CD4-positive, alpha-beta memory T cell (primary cell): ENCODE data around the gene RIMBP2. TPM values are rescaled to one million over a fixed set of nuclear protein-coding genes. Genes with fewer than 3 reads are reported as not detected.

Experiments used
- CTCF ChIA-PET: fragments of 350-600 bp; sonication (Branson Sonifier 250); formaldehyde crosslinking; loops from one replicate; lab custom pipeline; 2021; ENCODE audit warnings: inconsistent platforms; ENCODE audit not compliant: partially characterized antibody; lab: Charles Lee
- POLR2A ChIA-PET: fragments of 350-600 bp; sonication (Branson Sonifier 250); formaldehyde crosslinking; loops from one replicate; lab custom pipeline; 2021; ENCODE audit not compliant: partially characterized antibody; lab: Charles Lee
- DNase-seq, 5 donors: peaks; one replicate each; pipeline versions ENCODE4 v3.0.0 to v3.0.0-alpha.2; 2020 to 2022; ENCODE audit warnings: mixed read lengths in 1 of 5
- H3K27ac ChIP-seq: one replicate; pipeline ENCODE4 v1.7.0; 2013; ENCODE audit warnings: low read depth, low read length
- H3K27me3 ChIP-seq: 2 replicates; pipeline ENCODE4 v1.7.0; 2013; ENCODE audit warnings: mild to moderate bottlenecking, low read length, moderate library complexity; ENCODE audit not compliant: insufficient read depth
- H3K36me3 ChIP-seq: 2 replicates; pipeline ENCODE4 v1.7.0; 2013; ENCODE audit warnings: mild to moderate bottlenecking, low read length, moderate library complexity; ENCODE audit not compliant: insufficient read depth
- H3K4me1 ChIP-seq: 2 replicates; pipeline ENCODE4 v1.7.0; 2013; ENCODE audit warnings: mild to moderate bottlenecking, low read length, moderate library complexity; ENCODE audit not compliant: insufficient read depth
- H3K4me3 ChIP-seq, 2 donors: one replicate each; pipeline ENCODE4 v1.7.0; 2013; ENCODE audit warnings: low read length in 2 of 2, mild to moderate bottlenecking in 1 of 2
- H3K9me3 ChIP-seq, 2 donors: one replicate each; pipeline ENCODE4 v1.7.0; 2013; ENCODE audit warnings: low read length in 2 of 2, control low read depth in 1 of 2; ENCODE audit not compliant: control insufficient read depth in 1 of 2
- H3K27ac Mint-ChIP-seq, 7 donors: one replicate each; pipeline ENCODE4 v1.8.0; 2020 to 2021; ENCODE audit warnings: mixed read lengths in 7 of 7, mild to moderate bottlenecking in 6 of 7, inconsistent platforms in 3 of 7, moderate library complexity in 3 of 7
- H3K27me3 Mint-ChIP-seq, 2 donors: one replicate each; pipeline ENCODE4 v1.8.0; 2020 to 2021; ENCODE audit warnings: mixed read lengths in 2 of 2
- H3K36me3 Mint-ChIP-seq, 2 donors: one replicate each; pipeline ENCODE4 v1.8.0; 2020 to 2021; ENCODE audit warnings: mixed read lengths in 2 of 2, inconsistent platforms in 1 of 2, mild to moderate bottlenecking in 1 of 2
- H3K4me1 Mint-ChIP-seq, 4 donors: one replicate each; pipeline ENCODE4 v1.8.0; 2020 to 2021; ENCODE audit warnings: mixed read lengths in 4 of 4, mild to moderate bottlenecking in 1 of 4
- H3K4me3 Mint-ChIP-seq, 8 donors: one replicate each; pipeline ENCODE4 v1.8.0; 2020 to 2021; ENCODE audit warnings: mixed read lengths in 8 of 8, mild to moderate bottlenecking in 7 of 8, moderate library complexity in 6 of 8, inconsistent platforms in 3 of 8
- H3K9me3 Mint-ChIP-seq, 8 donors: one replicate each; pipeline ENCODE4 v1.8.0; 2020 to 2021; ENCODE audit warnings: mixed read lengths in 8 of 8, mild to moderate bottlenecking in 5 of 8, inconsistent platforms in 3 of 8, moderate library complexity in 1 of 8
- intact Hi-C: fragments of 100-400 bp; cut with micrococcal nuclease; formaldehyde crosslinking; loops from one replicate; pipeline ENCODE4 v1.15.1; 2023
- polyA plus RNA-seq, 2 donors: library from polyadenylated mRNA; unstranded; fragments of 300-500 nt; fragmentation: Illumina TruSeq; gene quantifications; one replicate each; pipeline ENCODE4 v1.2.3, GENCODE V29; 2021
- total RNA-seq, 2 experiments: library from RNA; stranded (reverse); gene quantifications; one replicate each; pipeline ENCODE4 v1.2.3, GENCODE V29; 2021

The RIMBP2 gene
- total and polyA plus RNA-seq, 4 experiments from 2014 or later = 0.20 TPM; not detected in 3

DNA sequence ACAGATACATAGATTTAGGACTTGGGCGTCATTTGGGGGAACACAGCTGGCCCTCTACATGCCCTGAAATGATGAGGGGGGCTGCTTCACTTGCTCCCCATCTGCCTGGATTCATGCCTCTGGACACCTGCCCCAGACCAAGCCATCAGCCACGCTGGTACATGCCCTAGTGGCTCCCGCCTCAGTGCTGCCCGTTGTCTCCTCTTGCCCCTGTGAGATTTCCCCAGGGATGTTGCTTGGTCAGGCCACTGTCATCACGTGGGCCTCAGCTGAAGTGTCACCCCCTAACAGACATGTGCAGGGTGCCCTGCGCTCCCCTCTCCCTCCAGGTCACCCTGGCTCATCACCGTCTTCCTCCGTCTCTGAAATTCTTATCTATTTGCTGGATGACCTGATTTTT lies 220.9 kb downstream of the RIMBP2 start:
- H3K4me1 Mint-ChIP-seq = no peaks in the 10 kb centered on the region
- H3K9me3 ChIP-seq = no peaks in the 10 kb centered on the region
- no peaks in the 10 kb centered on the region for H3K27me3 ChIP-seq
- H3K36me3 ChIP-seq = no peaks in the 10 kb centered on the region
- peaks cover 0 to 12% (median 0%) of the 10 kb centered on the region in 8 donors for H3K9me3 Mint-ChIP-seq
- H3K27ac ChIP-seq = no peak overlapping the region
- no peak overlapping the region for H3K4me3 Mint-ChIP-seq
- no peak for DNase-seq
- ChIA-PET CTCF (no interaction called here), POLR2A (no interaction called here)
- H3K4me3 ChIP-seq = no peak overlapping the region
- H3K27ac Mint-ChIP-seq = no peak overlapping the region
- H3K27me3 Mint-ChIP-seq = peaks cover 0 to 2% of the 10 kb centered on the region in 2 donors
- no peaks in the 10 kb centered on the region for H3K4me1 ChIP-seq
- H3K36me3 Mint-ChIP-seq = no peaks in the 10 kb centered on the region
- intact Hi-C loops = no loop called here

DNA sequence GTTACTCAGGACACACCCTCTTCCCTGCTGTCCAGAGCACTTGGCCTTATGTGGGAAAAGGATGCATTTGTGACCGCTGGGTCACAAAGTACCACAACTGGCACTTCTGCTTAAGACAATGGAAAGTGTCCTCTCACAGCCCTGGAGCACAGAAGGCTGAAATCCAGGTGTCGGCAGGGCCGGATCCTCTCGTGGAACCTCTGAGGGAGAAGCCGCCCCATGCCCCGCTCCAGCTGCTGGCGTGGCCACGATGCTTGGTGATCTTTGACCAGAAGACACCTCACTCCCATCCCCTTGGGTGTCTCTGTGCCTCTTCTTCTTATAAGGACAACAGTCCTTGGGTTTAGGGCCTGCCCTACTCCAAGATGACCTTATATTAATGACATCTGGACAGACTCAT lies 221.4 kb downstream of the RIMBP2 start:
- Histone ChIP-seq H3K36me3 (no peaks in the 10 kb centered on the region), H3K9me3 (no peaks in the 10 kb centered on the region), H3K4me1 (no peaks in the 10 kb centered on the region), H3K27me3 (no peaks in the 10 kb centered on the region), H3K27ac (no peak overlapping the region), H3K4me3 (no peak overlapping the region)
- CTCF ChIA-PET = no interaction called here
- POLR2A ChIA-PET = no interaction called here
- peaks cover 0 to 2% of the 10 kb centered on the region in 2 donors for H3K27me3 Mint-ChIP-seq
- DNase-seq = no peak
- no peaks in the 10 kb centered on the region for H3K4me1 Mint-ChIP-seq
- no peak overlapping the region for H3K4me3 Mint-ChIP-seq
- no peaks in the 10 kb centered on the region for H3K36me3 Mint-ChIP-seq
- peaks cover 0 to 11% (median 0%) of the 10 kb centered on the region in 8 donors for H3K9me3 Mint-ChIP-seq
- intact Hi-C loops = no loop called here
- H3K27ac Mint-ChIP-seq = no peak overlapping the region

DNA sequence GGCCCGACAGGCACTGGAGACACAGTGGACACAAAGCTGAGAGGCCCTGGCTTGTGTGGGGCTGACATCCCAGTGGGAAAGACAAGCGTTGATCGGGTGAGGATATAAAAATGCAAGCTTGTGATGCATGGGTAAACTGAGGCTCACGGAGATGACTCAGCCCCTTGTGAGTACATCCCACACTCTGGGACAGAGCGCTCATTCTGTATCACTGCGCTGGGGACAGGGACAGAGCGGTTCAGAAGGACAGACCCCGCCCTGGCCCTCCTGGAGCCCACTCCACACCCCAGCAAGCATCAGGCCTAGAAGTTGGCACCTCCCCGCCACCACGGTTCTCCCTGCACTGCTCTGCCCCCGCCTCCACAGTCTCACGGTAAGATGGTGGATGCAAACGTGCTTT lies 222.1 kb downstream of the RIMBP2 start:
- intact Hi-C loops = no loop called here
- Mint-ChIP-seq H3K4me3 (no peak overlapping the region), H3K4me1 (no peaks in the 10 kb centered on the region), H3K27ac (no peak overlapping the region), H3K27me3 (peaks cover 0 to 2% of the 10 kb centered on the region in 2 donors), H3K9me3 (peaks cover 0 to 11% (median under 1%) of the 10 kb centered on the region in 8 donors), H3K36me3 (no peaks in the 10 kb centered on the region)
- Histone ChIP-seq H3K27ac (no peak overlapping the region), H3K4me3 (no peak overlapping the region), H3K27me3 (no peaks in the 10 kb centered on the region), H3K9me3 (no peaks in the 10 kb centered on the region), H3K36me3 (no peaks in the 10 kb centered on the region), H3K4me1 (no peaks in the 10 kb centered on the region)
- ChIA-PET CTCF (no interaction called here), POLR2A (no interaction called here)
- no peak for DNase-seq

DNA sequence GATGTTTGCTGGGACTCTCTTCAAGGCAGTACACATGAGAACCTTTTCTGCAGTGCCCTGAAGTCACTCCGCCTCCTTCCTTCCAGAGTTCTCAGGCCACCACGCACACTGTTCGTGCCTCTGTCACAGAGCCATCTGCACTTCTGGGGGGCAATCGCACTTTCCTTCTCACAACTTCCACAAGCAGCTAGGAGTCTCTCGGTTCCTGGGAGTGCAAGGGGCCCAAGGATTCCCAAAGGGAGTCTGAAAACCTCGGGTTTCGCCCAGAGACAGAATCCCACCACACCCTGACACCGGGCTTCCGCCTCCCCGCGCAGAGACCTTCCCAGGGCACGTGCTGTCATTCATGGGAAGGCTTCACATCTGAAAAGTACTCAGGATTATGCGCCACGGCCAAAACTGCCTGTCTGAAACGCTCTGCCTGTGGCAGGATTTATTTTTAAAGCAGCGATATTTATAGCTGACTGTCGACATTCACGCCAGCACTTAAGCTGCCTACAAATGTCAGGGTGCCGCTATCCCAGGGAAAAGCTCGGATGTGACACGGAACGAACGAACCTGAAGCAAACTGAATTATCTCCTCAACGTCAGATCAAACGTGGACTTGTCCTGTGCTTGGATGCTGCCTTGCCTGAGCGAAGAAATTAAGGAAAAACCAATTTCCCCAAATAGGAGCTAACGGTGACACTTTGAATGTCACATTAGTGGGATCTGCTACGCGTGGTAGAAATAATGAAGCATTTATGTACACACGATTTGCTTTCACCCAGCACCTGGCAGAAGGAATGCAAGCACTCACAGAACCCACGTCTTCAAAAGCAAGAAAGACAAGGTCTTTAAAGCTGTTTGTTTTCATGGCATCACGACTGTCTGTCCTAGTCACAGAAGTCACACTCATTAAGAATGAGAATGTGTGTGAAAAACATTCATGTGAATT lies 224.4 kb downstream of the RIMBP2 start:
- H3K4me3 ChIP-seq = no peak overlapping the region

DNA sequence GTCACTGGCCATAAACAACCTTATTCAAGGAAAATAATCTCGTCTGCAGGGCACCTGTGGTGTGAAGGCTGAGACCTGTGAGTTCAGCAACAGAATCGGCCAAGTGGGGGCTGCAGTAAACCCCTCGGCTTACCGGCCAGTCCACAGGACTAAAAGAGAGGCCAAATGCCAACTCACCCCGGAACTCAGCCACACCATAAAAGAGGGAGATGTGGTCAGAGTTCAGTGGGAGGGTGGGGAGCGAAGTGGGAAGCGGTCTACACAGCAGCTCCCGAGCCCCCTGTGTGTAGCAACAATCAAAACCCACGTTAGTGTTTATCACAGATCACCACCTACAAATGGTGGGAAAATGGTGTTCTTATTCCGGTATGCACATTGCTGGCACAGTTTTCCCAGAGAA lies 225.4 kb downstream of the RIMBP2 start:
- H3K36me3 Mint-ChIP-seq = no peaks in the 10 kb centered on the region
- intact Hi-C loops = no loop called here
- ChIA-PET POLR2A (no interaction called here), CTCF (interaction anchor here (0.7 kb wide), 1 partner anchor 1889 kb away, joined by 3 read pairs; no protein-coding TSS in a partner anchor)
- no peaks in the 10 kb centered on the region for H3K36me3 ChIP-seq
- H3K27me3 Mint-ChIP-seq = peaks cover 0 to 2% of the 10 kb centered on the region in 2 donors
- H3K9me3 Mint-ChIP-seq = peaks cover 0 to 8% (median under 1%) of the 10 kb centered on the region in 8 donors
- H3K4me1 Mint-ChIP-seq = no peaks in the 10 kb centered on the region
- H3K4me3 Mint-ChIP-seq = no peak overlapping the region
- no peak overlapping the region for H3K4me3 ChIP-seq
- H3K27ac ChIP-seq = no peak overlapping the region
- H3K27me3 ChIP-seq = no peaks in the 10 kb centered on the region
- no peak for DNase-seq
- no peaks in the 10 kb centered on the region for H3K9me3 ChIP-seq
- H3K4me1 ChIP-seq = no peaks in the 10 kb centered on the region
- H3K27ac Mint-ChIP-seq = no peak overlapping the region

More for the DNA sequence above, 224.4 kb downstream of the RIMBP2 start:
- Histone ChIP-seq H3K4me1 (no peaks in the 10 kb centered on the region), H3K27me3 (no peaks in the 10 kb centered on the region), H3K27ac (no peak overlapping the region), H3K9me3 (no peaks in the 10 kb centered on the region), H3K36me3 (no peaks in the 10 kb centered on the region)
- Mint-ChIP-seq H3K27ac (no peak overlapping the region), H3K9me3 (peaks cover 0 to 8% (median under 1%) of the 10 kb centered on the region in 8 donors), H3K4me1 (no peaks in the 10 kb centered on the region), H3K27me3 (peaks cover 0 to 2% of the 10 kb centered on the region in 2 donors), H3K36me3 (no peaks in the 10 kb centered on the region), H3K4me3 (no peak overlapping the region)
- POLR2A ChIA-PET = no interaction called here
- CTCF ChIA-PET = no interaction called here
- intact Hi-C loops = no loop called here
- DNase-seq = no peak

DNA sequence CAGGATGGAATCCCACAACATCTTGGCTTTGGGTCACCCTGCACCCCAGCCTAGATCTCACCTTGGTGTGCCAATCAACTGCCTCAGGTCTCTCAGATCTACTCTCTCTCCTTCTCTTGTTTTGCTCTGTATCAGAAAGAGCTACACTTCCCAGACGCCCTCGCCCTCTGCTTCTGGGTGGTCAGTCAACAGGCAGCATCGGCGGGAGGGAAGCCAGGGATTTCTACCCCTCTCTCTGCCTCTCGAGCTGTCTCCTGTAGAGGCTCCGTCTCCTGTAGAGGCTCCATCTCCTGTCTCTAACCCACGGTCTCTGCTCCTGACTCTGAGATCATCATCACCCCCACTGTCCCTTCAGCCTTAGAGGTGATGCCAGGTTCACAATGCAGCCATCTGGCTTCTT lies 226.8 kb downstream of the RIMBP2 start:
- DNase-seq = no peak
- Mint-ChIP-seq H3K4me1 (no peaks in the 10 kb centered on the region), H3K36me3 (no peaks in the 10 kb centered on the region), H3K27me3 (peaks cover 0 to 1% of the 10 kb centered on the region in 2 donors), H3K27ac (no peak overlapping the region), H3K9me3 (peaks cover 0 to 8% (median under 1%) of the 10 kb centered on the region in 8 donors), H3K4me3 (no peak overlapping the region)
- Histone ChIP-seq H3K4me1 (no peaks in the 10 kb centered on the region), H3K27ac (no peak overlapping the region), H3K4me3 (no peak overlapping the region), H3K27me3 (no peaks in the 10 kb centered on the region), H3K36me3 (no peaks in the 10 kb centered on the region), H3K9me3 (no peaks in the 10 kb centered on the region)
- ChIA-PET CTCF (no interaction called here), POLR2A (no interaction called here)
- intact Hi-C loops = no loop called here

DNA sequence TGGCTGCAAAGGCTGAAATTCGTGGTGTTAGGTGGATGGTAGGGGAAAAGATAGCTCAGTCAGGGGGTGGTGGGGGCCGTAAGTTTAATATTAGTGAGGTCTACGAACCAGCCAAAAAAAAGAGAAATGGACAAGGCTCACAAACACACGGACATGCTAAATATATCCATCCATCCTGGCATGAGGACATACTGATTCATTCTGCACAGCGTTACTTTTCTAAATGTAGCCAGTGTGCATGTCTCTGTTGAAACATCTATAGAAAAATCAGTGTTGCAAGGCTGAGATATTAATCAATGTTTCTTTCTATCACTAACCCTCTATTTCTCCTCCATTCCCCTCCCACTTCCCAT lies 227.8 kb downstream of the RIMBP2 start:
- Histone ChIP-seq H3K9me3 (no peaks in the 10 kb centered on the region), H3K4me1 (no peaks in the 10 kb centered on the region), H3K36me3 (no peaks in the 10 kb centered on the region), H3K27ac (no peak overlapping the region), H3K4me3 (no peak overlapping the region), H3K27me3 (no peaks in the 10 kb centered on the region)
- CTCF ChIA-PET = no interaction called here
- no peaks in the 10 kb centered on the region for H3K4me1 Mint-ChIP-seq
- no peak overlapping the region for H3K27ac Mint-ChIP-seq
- intact Hi-C loops = no loop called here
- H3K9me3 Mint-ChIP-seq = peaks cover 0 to 8% (median under 1%) of the 10 kb centered on the region in 8 donors
- H3K27me3 Mint-ChIP-seq = peaks cover 0 to 1% of the 10 kb centered on the region in 2 donors
- H3K4me3 Mint-ChIP-seq = no peak overlapping the region
- DNase-seq = no peak
- POLR2A ChIA-PET = no interaction called here
- no peaks in the 10 kb centered on the region for H3K36me3 Mint-ChIP-seq
